Mesendoderm (in vitro differentiated cells): ENCODE measurements around the gene FBXO48.

Experiments used
- DNase-seq: peaks from one replicate; pipeline ENCODE4 v3.0.0; 2013
- H2AK5ac ChIP-seq: 2 replicates; pipeline ENCODE4 v1.6.1; 2013; ENCODE audit warnings: low read length, inconsistent platforms
- H2BK120ac ChIP-seq: 2 replicates; pipeline ENCODE4 v1.6.1; 2013; ENCODE audit warnings: low read depth, mild to moderate bottlenecking, low read length, moderate library complexity, mixed read lengths
- H2BK15ac ChIP-seq: replicated peaks from 2 replicates; pipeline ENCODE4 v1.6.1; 2013; ENCODE audit warnings: low read depth, mild to moderate bottlenecking, moderate library complexity
- H2BK5ac ChIP-seq: 2 replicates; pipeline ENCODE4 v1.6.1; 2013; ENCODE audit warnings: low read length, inconsistent platforms
- H3K18ac ChIP-seq: 2 replicates; pipeline ENCODE4 v1.6.1; 2013; ENCODE audit warnings: mild to moderate bottlenecking, low read length, mixed read lengths
- H3K23ac ChIP-seq: one replicate; pipeline ENCODE4 v1.6.1; 2013; ENCODE audit warnings: low read length
- H3K27ac ChIP-seq: 2 replicates; pipeline ENCODE4 v1.5.1; 2013; ENCODE audit warnings: low read depth, mild to moderate bottlenecking, inconsistent platforms, low read length, moderate library complexity
- H3K27me3 ChIP-seq: 2 replicates; pipeline ENCODE4 v1.6.1; 2013; ENCODE audit warnings: low read length, control low read depth, mild to moderate bottlenecking, inconsistent platforms; ENCODE audit not compliant: insufficient read depth, poor library complexity
- H3K36me3 ChIP-seq: 2 replicates; pipeline ENCODE4 v1.6.1; 2013; ENCODE audit warnings: low read length, inconsistent platforms; ENCODE audit not compliant: control insufficient read depth, insufficient read depth
- H3K4ac ChIP-seq: one replicate; pipeline ENCODE4 v1.6.1; 2013; ENCODE audit warnings: low read depth, mild to moderate bottlenecking, low read length, moderate library complexity
- H3K4me1 ChIP-seq: 2 replicates; pipeline ENCODE4 v1.6.1; 2013; ENCODE audit warnings: low read depth, low read length, inconsistent platforms; ENCODE audit not compliant: control insufficient read depth
- H3K4me2 ChIP-seq: 2 replicates; pipeline ENCODE4 v1.6.1; 2013; ENCODE audit warnings: low read length
- H3K4me3 ChIP-seq: 2 replicates; pipeline ENCODE4 v1.5.1; 2013; ENCODE audit warnings: mild to moderate bottlenecking, low read length
- H3K56ac ChIP-seq: one replicate; pipeline ENCODE4 v1.6.1; 2013; ENCODE audit warnings: low read length
- H3K79me1 ChIP-seq: 2 replicates; pipeline ENCODE4 v1.6.1; 2013; ENCODE audit warnings: low read length, inconsistent platforms
- H3K79me2 ChIP-seq: 2 replicates; pipeline ENCODE4 v1.6.1; 2013; ENCODE audit warnings: mild to moderate bottlenecking, low read length; ENCODE audit not compliant: control insufficient read depth, insufficient read depth
- H3K9ac ChIP-seq: 2 replicates; pipeline ENCODE4 v1.6.1; 2013; ENCODE audit warnings: low read length, inconsistent platforms
- H4K5ac ChIP-seq: one replicate; pipeline ENCODE4 v1.6.1; 2013; ENCODE audit warnings: low read length
- H4K8ac ChIP-seq: one replicate; pipeline ENCODE4 v1.6.1; 2013; ENCODE audit warnings: low read depth, mild to moderate bottlenecking, control low read depth, low read length, moderate library complexity
- WGBS: extraction: QIAGEN DNeasy Blood & Tissue Kit; methylation state at CpG from one replicate; pipeline ENCODE4 v1.1.7; 2013; ENCODE audit warnings: low lambda C conversion rate, missing lambda C conversion rate; ENCODE audit not compliant: insufficient coverage; ENCODE audit errors: extremely low coverage; 5-methylcytosine and 5-hydroxymethylcytosine counted together

The FBXO48 gene

GRCh38 chr2:68426848-68427579 is 40.1 kb downstream of the FBXO48 start:
- WGBS, result no CpG with 5 or more reads among the region's 10 CpGs
- peaks cover 2% of the 10 kb centered on the region for H3K4me1 ChIP-seq
- H4K5ac ChIP-seq, result no peak overlapping the region
- no peak overlapping the region for H3K9ac ChIP-seq
- H3K27me3 ChIP-seq, result no peaks in the 10 kb centered on the region
- no peak overlapping the region for H3K4me2 ChIP-seq
- H3K18ac ChIP-seq, result no peak overlapping the region
- H3K56ac ChIP-seq, result no peak overlapping the region
- no peak overlapping the region for H3K4ac ChIP-seq
- H3K27ac ChIP-seq, result no peak overlapping the region
- no peak overlapping the region for H3K23ac ChIP-seq
- H4K8ac ChIP-seq, result no peak overlapping the region
- H2AK5ac ChIP-seq, result no peak overlapping the region
- DNase-seq, result no peak
- H2BK120ac ChIP-seq, result no peak overlapping the region
- no peak overlapping the region for H2BK15ac ChIP-seq
- no peak overlapping the region for H2BK5ac ChIP-seq
- H3K4me3 ChIP-seq, result no peak overlapping the region
- no peaks in the 10 kb centered on the region for H3K79me2 ChIP-seq
- H3K36me3 ChIP-seq, result no peaks in the 10 kb centered on the region
- no peaks in the 10 kb centered on the region for H3K79me1 ChIP-seq

- Histone ChIP-seq H3K79me2 (no peaks in the 10 kb centered on the region), H3K4me3 (no peak overlapping the region), H2BK15ac (no peak overlapping the region), H3K9ac (no peak overlapping the region), H3K27me3 (no peaks in the 10 kb centered on the region), H3K79me1 (no peaks in the 10 kb centered on the region), H4K5ac (no peak overlapping the region), H3K4me2 (no peak overlapping the region), H3K18ac (no peak overlapping the region), H2BK5ac (no peak overlapping the region), H2BK120ac (no peak overlapping the region), H3K36me3 (no peaks in the 10 kb centered on the region), H4K8ac (no peak overlapping the region), H3K23ac (no peak overlapping the region), H3K4ac (no peak overlapping the region), H3K4me1 (peaks cover 2% of the 10 kb centered on the region), H3K56ac (no peak overlapping the region), H3K27ac (no peak overlapping the region), H2AK5ac (no peak overlapping the region)
- DNase-seq, result no peak
- WGBS, result no CpG with 5 or more reads among the region's 1 CpG
Observed at GRCh38 chr2:68426446-68426845, 40.6 kb downstream of the FBXO48 start.

- H3K4me2 ChIP-seq, result no peak overlapping the region
- no peaks in the 10 kb centered on the region for H3K79me2 ChIP-seq
- no peaks in the 10 kb centered on the region for H3K79me1 ChIP-seq
- no peak for DNase-seq
- no peak overlapping the region for H3K18ac ChIP-seq
- no peak overlapping the region for H4K5ac ChIP-seq
- no peak overlapping the region for H2AK5ac ChIP-seq
- H3K4ac ChIP-seq, result no peak overlapping the region
- no CpG with 5 or more reads among the region's 3 CpGs for whole genome bisulfite sequencing
- H2BK5ac ChIP-seq, result no peak overlapping the region
- H3K4me3 ChIP-seq, result no peak overlapping the region
- no peaks in the 10 kb centered on the region for H3K36me3 ChIP-seq
- no peak overlapping the region for H4K8ac ChIP-seq
- H2BK15ac ChIP-seq, result no peak overlapping the region
- H3K4me1 ChIP-seq, result peaks cover 2% of the 10 kb centered on the region
- H3K27me3 ChIP-seq, result no peaks in the 10 kb centered on the region
- H3K56ac ChIP-seq, result no peak overlapping the region
- H3K23ac ChIP-seq, result no peak overlapping the region
- H3K27ac ChIP-seq, result no peak overlapping the region
- no peak overlapping the region for H2BK120ac ChIP-seq
- no peak overlapping the region for H3K9ac ChIP-seq
Observed at GRCh38 chr2:68425503-68425902, 41.6 kb downstream of the FBXO48 start.

- no peak overlapping the region for H2BK5ac ChIP-seq
- no peak overlapping the region for H2BK15ac ChIP-seq
- no peak overlapping the region for H3K4me3 ChIP-seq
- no peak overlapping the region for H2AK5ac ChIP-seq
- H3K4me1 ChIP-seq, result no peaks in the 10 kb centered on the region
- no peak overlapping the region for H3K9ac ChIP-seq
- DNase-seq, result no peak
- no peak overlapping the region for H3K4me2 ChIP-seq
- no peaks in the 10 kb centered on the region for H3K36me3 ChIP-seq
- H3K4ac ChIP-seq, result no peak overlapping the region
- no peak overlapping the region for H3K23ac ChIP-seq
- no peak overlapping the region for H3K56ac ChIP-seq
- H3K79me1 ChIP-seq, result no peaks in the 10 kb centered on the region
- no peaks in the 10 kb centered on the region for H3K79me2 ChIP-seq
- H3K18ac ChIP-seq, result no peak overlapping the region
- no peak overlapping the region for H2BK120ac ChIP-seq
- no peak overlapping the region for H4K8ac ChIP-seq
- H3K27ac ChIP-seq, result no peak overlapping the region
- H3K27me3 ChIP-seq, result no peaks in the 10 kb centered on the region
- no CpG with 5 or more reads among the region's 2 CpGs for WGBS
- H4K5ac ChIP-seq, result no peak overlapping the region
Observed at GRCh38 chr2:68423966-68424650, 43.0 kb downstream of the FBXO48 start.

- H3K56ac ChIP-seq, result no peak overlapping the region
- H3K4me2 ChIP-seq, result no peak overlapping the region
- H3K36me3 ChIP-seq, result no peaks in the 10 kb centered on the region
- DNase-seq, result peak; percentile 62
- no peak overlapping the region for H3K4me3 ChIP-seq
- no peak overlapping the region for H3K23ac ChIP-seq
- no peak overlapping the region for H3K18ac ChIP-seq
- no peak overlapping the region for H2BK120ac ChIP-seq
- H3K79me2 ChIP-seq, result no peaks in the 10 kb centered on the region
- no peaks in the 10 kb centered on the region for H3K79me1 ChIP-seq
- no peak overlapping the region for H2AK5ac ChIP-seq
- no peak overlapping the region for H4K8ac ChIP-seq
- no CpG with 5 or more reads among the region's 3 CpGs for WGBS
- no peak overlapping the region for H4K5ac ChIP-seq
- H3K4me1 ChIP-seq, result no peaks in the 10 kb centered on the region
- no peak overlapping the region for H2BK15ac ChIP-seq
- H3K9ac ChIP-seq, result no peak overlapping the region
- H2BK5ac ChIP-seq, result no peak overlapping the region
- H3K27ac ChIP-seq, result no peak overlapping the region
- H3K27me3 ChIP-seq, result no peaks in the 10 kb centered on the region
- H3K4ac ChIP-seq, result no peak overlapping the region
Observed at GRCh38 chr2:68420254-68420910, 46.7 kb downstream of the FBXO48 start.
